HG03571 (cell line): ENCODE results near the gene ZACN.

ENCODE experiments used
- ATAC-seq: cut with Tn5 transposase; IDR thresholded peaks from one replicate; pipeline ENCODE4 v1.9.1; 2021; ENCODE audit not compliant: unreplicated experiment

The ZACN gene

GRCh38 chr17:76130473-76130872 is 51.5 kb downstream of the ZACN start:
- no peak for ATAC-seq

- ATAC-seq, result no peak
Observed at GRCh38 chr17:76131051-76131691, 52.2 kb downstream of the ZACN start.

- ATAC-seq, result no peak
Observed at GRCh38 chr17:76131692-76132573, 53.0 kb downstream of the ZACN start.
